T-helper 17 cell (primary cell): ENCODE data around the gene ACSS1. TPM values are rescaled to one million over a fixed set of nuclear protein-coding genes. Genes with fewer than 3 reads are reported as not detected.
A peak's percentile ranks its signal among the peaks of the same experiment; 100 is the strongest.

ENCODE experiments used
- ATAC-seq: fragments of 150-1000 bp; cut with Tn5 transposase; 2 replicates; pipeline ENCODE4 v1.10.0; 2021; ENCODE audit warnings: mild to moderate bottlenecking, moderate library complexity
- DNase-seq, 3 donors: peaks; one replicate each; pipeline versions ENCODE4 v3.0.0 to v3.0.0-alpha.2; 2020 to 2021
- H3K9me3 ChIP-seq: one replicate; pipeline ENCODE4 v1.7.0; 2013; ENCODE audit warnings: low read length, mild to moderate bottlenecking; ENCODE audit not compliant: control insufficient read depth, poor library complexity, severe bottlenecking
- H3K27ac Mint-ChIP-seq: one replicate; pipeline ENCODE4 v1.8.0; 2022; ENCODE audit warnings: mild to moderate bottlenecking, moderate library complexity, mixed read lengths
- H3K27me3 Mint-ChIP-seq: one replicate; pipeline ENCODE4 v1.8.0; 2022; ENCODE audit warnings: mixed read lengths
- H3K36me3 Mint-ChIP-seq: one replicate; pipeline ENCODE4 v1.8.0; 2022; ENCODE audit warnings: low read depth, mixed read lengths
- H3K4me1 Mint-ChIP-seq: one replicate; pipeline ENCODE4 v1.8.0; 2022; ENCODE audit warnings: mild to moderate bottlenecking, mixed read lengths
- H3K4me3 Mint-ChIP-seq: one replicate; pipeline ENCODE4 v1.8.0; 2022; ENCODE audit warnings: mild to moderate bottlenecking, moderate library complexity, mixed read lengths
- total RNA-seq, 4 donors: library from RNA in 2 of 4; stranded (reverse) in 2 of 4; gene quantifications; one replicate each; pipeline ENCODE4 v1.2.3 and lab custom pipeline; 2022 to 2026

Gene ACSS1
- total RNA-seq, 2 donors from 2014 or later: 33.1 to 34.0 TPM

DNA sequence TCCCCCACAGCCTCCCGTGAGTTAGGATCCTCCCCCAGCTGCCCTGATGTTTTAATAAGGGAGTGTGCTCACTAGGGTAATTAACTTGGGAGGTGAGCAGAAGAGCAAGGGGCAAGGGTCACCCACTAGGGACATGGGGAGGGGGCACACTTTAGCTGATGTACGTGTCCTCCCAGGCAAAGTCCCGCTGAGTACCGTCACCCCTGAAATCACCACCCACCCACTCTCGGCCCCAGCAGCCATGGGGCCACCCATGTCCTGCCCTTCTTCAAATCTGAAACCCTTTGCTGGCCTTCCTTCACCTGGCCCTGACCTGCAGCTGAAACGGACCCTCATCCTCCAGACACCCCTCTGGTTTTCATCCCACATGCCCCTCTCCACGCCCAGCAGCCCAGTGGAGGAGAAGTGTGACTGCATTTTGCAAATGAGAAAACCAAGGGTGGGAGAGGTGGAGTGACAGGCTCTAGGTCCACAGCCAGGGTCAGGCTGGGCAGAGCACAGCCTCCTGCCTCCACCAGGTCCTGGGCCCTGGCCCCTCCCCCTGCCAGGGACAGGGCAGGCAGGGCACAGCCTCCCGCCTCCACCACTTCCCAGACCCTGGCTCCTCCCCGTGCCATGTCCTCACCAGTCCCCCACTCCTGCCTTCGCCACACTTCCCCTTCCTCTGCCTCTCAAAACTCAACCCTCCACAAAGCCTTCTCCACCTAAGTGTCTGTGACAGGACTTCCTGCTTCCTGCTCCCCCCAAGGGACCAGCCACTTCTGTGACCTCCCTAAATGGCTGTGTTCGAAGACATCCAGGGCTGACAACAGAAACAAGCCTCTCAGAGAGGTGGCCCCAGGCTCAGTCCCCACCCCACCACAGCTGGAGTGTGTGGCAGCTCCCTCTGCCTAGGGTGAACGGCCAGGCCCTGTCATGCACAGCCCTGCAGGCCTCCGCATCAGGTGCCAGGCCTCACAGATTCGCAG lies 15.1 kb downstream of the ACSS1 start:
- Mint-ChIP-seq H3K36me3 (no peaks in the 10 kb centered on the region), H3K4me1 (peaks cover 20% of the 10 kb centered on the region), H3K27me3 (no peaks in the 10 kb centered on the region), H3K27ac (peak overlapping the region; percentile 92), H3K4me3 (peak overlapping the region; percentile 77)
- H3K9me3 ChIP-seq: no peaks in the 10 kb centered on the region
- DNase-seq (peak in 2 of 3 donors; percentile 10 to 19), ATAC-seq (peak; percentile 77)

DNA sequence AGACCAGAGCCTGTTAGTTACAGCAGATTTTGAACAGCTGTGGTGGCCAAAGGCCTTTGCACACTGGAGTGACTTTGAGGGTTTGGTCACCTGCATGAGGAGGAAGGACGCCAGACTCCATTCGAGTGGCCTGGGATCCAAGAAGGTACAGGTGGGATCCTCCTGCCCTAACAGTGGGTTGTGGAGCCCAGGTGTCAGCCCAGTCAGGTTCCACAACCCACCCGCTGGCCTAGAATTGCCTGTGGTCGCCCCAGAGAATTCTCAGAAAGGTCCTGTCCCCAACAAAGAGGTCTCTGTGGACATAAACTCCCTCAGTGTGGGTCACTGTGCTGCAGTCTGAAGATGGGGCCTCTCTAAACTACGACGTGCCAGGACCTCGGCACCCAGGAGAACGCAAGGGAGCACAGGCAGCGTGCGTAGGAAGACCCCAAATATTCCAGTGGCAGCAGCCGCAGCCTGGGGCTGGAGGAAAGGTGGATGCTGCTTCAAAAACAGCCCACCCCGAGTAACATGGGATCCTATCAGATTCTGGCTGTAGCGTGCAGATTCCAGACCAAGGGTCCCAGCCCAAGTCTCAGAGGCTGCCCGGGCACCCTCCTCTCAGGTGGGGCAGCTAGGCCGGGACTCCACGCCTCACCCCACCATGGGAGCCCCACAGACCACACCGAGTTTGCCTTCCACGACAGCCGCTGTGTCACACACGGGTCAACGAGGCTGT lies 16.0 kb downstream of the ACSS1 start:
- ATAC-seq: no peak
- peak overlapping the region; percentile 92 for H3K27ac Mint-ChIP-seq
- H3K4me1 Mint-ChIP-seq: peaks cover 25% of the 10 kb centered on the region
- DNase-seq: no peak
- no peaks in the 10 kb centered on the region for H3K9me3 ChIP-seq
- no peaks in the 10 kb centered on the region for H3K27me3 Mint-ChIP-seq
- no peak overlapping the region for H3K4me3 Mint-ChIP-seq
- no peaks in the 10 kb centered on the region for H3K36me3 Mint-ChIP-seq

DNA sequence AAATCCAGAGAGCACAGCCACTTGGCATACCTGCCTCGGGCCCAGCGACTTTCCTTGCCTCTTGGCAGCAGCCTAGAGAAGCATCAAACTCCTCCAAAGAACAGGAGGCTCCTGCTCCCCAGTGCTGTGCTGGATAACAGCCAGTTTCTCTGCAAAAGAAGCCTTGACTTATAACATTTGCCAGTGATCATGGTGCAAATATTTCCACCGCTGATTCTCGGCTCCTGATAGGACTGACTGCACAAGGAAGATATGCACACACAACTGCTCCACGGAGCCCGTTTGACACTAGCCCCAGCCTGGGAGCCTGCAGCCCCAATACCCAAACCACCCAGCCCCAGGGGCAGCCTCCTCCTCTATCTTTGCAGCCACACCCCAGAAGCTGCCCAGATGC lies 17.5 kb downstream of the ACSS1 start:
- no peaks in the 10 kb centered on the region for H3K9me3 ChIP-seq
- Mint-ChIP-seq H3K4me1 (peaks cover 37% of the 10 kb centered on the region), H3K36me3 (no peaks in the 10 kb centered on the region), H3K27me3 (no peaks in the 10 kb centered on the region), H3K4me3 (no peak overlapping the region), H3K27ac (peak overlapping the region; percentile 67)
- DNase-seq (no peak), ATAC-seq (no peak)

DNA sequence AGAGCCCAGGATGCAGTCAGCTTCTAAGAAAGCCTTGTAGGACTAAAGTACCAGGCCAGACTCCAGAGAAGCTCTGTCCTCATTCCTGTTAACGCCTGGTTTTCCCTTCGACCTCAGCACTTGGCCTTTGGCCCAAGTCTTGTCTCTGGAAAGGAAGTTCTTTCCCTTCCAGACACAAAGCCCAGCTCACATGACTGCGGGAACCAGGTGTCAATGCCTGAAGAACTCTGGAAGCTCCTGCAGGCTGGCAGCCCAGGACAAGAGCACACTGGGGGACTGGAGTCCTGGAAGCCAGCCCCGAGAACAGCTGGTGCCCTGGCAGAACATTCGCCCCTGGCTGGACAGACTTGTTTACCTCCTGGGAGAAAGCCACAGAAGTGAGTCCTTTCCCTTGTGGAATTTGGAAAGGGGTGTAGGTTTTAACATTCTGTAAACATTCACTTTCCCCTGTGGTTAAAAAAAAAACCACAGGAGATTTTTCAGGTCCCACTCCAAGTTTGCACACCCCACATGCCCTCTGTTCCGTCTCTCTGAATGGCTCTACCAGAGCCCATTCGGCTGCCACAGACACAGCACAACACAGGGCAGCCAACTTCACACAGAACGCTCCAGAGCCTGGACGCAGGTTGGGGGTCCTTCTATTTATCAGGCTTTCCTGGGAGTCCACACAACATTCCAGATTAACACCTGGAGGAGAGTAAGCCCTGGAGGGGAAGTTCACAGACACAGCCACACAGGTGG lies 18.1 kb downstream of the ACSS1 start:
- no peak for DNase-seq
- ATAC-seq: no peak
- no peaks in the 10 kb centered on the region for H3K9me3 ChIP-seq
- no peaks in the 10 kb centered on the region for H3K36me3 Mint-ChIP-seq
- peaks cover 37% of the 10 kb centered on the region for H3K4me1 Mint-ChIP-seq
- H3K4me3 Mint-ChIP-seq: no peak overlapping the region
- peak overlapping the region; percentile 67 for H3K27ac Mint-ChIP-seq
- H3K27me3 Mint-ChIP-seq: no peaks in the 10 kb centered on the region

DNA sequence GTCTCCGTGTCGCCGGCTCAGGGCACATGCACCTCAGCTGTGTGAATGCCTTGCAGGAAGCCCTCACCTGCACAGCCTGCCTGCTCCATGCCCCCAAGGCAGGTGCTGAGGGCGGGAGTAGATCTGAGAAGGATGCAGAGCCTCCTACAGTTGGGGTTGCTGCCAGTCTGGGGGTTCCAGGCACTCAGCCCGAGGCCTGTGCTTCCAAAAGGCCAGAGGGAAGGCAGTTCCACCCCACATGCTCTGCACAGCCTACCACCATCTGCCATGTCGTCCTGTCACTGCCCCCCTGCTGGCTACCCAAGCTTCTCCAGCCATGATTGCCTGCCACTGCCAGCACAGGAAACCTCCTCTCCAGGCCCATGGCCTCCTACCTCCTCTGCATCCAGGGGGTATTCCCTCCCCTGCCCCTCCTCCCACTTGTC lies 19.3 kb downstream of the ACSS1 start:
- Mint-ChIP-seq H3K27me3 (no peaks in the 10 kb centered on the region), H3K4me1 (peaks cover 35% of the 10 kb centered on the region), H3K36me3 (no peaks in the 10 kb centered on the region), H3K4me3 (no peak overlapping the region), H3K27ac (peak overlapping the region; percentile 67)
- ATAC-seq (no peak), DNase-seq (no peak)
- no peaks in the 10 kb centered on the region for H3K9me3 ChIP-seq

DNA sequence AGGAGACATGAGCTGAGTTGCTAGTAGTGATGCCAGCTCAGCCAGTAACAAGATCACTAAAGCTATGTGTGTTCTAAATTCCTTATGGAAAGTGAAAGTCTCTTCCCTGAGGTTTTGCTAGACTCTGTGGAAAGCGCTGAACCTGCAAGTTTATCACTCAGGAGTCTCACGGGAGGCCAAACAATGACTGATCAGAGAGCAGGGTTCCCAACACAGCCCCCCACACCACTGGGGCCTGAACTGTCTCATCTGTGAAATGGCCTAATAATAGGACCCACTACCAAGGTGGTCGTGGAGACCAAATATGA lies 19.9 kb downstream of the ACSS1 start:
- Mint-ChIP-seq H3K27ac (peak overlapping the region; percentile 96), H3K4me3 (no peak overlapping the region), H3K4me1 (peaks cover 35% of the 10 kb centered on the region), H3K36me3 (no peaks in the 10 kb centered on the region), H3K27me3 (no peaks in the 10 kb centered on the region)
- ATAC-seq (no peak), DNase-seq (no peak)
- no peaks in the 10 kb centered on the region for H3K9me3 ChIP-seq

DNA sequence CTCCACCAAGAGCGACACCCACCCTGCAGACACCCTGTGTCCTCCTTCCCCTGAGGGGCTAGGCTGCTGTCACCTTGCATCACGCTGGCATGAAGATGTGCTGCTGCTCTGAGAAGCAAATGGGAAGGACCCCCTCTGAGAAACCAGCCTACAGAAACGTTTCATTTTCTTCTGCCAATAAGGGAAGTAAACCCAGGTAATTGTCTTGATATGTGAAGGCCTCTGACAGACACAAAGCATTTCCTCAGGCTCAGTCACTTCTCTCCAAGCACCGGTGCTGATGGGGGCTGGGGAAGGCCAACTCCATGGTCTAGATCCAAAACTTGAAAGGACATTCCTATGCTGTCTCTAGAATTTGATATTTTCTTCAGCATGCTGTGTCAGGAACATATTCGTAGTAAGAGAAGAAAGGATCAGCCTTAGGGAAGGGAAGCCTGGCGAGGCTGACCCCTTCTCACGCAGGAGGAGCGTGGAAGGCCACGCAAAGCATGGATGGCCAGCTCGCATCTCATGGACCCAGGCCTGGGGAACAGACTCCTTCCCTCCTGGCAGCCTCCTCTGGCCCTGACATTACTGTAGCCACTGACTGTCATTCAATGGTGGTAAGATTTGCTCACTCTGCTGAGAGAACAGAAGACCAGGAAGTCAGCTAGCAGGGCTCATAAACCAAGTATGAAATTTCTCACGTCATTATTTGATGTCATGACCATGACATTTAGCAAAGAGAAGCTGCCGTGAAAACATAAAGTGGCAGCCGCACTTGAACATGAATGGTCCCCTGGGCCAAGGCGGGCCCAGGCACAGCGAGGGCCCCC lies 20.4 kb downstream of the ACSS1 start:
- Mint-ChIP-seq H3K36me3 (no peaks in the 10 kb centered on the region), H3K27ac (peak overlapping the region; percentile 96), H3K4me1 (peaks cover 29% of the 10 kb centered on the region), H3K27me3 (no peaks in the 10 kb centered on the region), H3K4me3 (peak overlapping the region; percentile 9)
- H3K9me3 ChIP-seq: no peaks in the 10 kb centered on the region
- DNase-seq: no peak
- ATAC-seq: no peak

DNA sequence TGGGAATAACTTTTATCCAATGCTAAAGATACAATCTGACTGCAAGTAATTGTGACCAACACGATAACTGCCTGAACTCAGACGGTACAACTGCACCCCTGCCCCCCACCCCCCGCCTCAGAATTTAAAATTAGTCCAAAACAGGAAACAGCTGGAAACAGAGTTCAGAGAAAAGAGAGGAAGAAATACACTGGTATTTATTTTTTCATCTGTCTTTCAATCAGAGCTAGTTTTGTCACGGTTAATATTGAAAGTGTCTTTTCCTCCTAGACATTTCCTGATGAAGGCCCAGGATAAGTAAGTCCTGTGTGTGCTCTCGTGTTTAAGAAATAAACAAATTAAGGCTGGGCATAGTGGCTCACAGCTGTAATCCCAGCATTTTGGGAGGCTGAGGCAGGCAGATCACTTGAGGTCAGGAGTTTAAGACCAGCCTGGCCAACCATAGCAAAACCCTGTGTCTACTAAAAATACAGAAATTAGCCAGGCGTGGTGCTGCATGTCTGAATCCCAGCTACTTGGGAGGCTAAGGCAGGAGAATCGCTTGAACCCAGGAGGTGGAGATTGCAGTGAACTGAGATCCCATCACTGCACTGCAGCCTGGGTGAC lies 21.5 kb downstream of the ACSS1 start:
- H3K27me3 Mint-ChIP-seq: no peaks in the 10 kb centered on the region
- H3K9me3 ChIP-seq: no peaks in the 10 kb centered on the region
- H3K4me3 Mint-ChIP-seq: peak overlapping the region; percentile 70
- peaks cover 30% of the 10 kb centered on the region for H3K4me1 Mint-ChIP-seq
- peak overlapping the region; percentile 96 for H3K27ac Mint-ChIP-seq
- H3K36me3 Mint-ChIP-seq: no peaks in the 10 kb centered on the region
- DNase-seq (no peak), ATAC-seq (no peak)

DNA sequence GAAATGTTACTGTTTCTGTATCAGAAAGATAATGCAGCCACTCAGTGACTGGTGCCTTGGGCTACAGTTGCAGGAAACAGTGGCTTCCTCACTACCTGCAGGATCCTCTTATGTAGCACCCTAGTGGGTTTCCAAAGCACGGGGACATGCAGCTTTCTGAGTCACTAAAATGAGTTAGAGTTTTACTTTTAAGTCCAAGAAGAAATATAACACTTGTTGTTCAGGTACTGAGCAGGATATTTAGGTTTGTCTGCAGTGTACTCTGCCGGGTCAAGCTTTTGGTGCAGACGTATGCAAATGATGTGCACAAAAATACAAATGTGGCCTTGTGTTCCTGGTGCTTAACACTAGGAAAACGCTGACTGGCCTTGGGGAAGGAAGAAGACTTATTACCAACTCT lies 22.0 kb downstream of the ACSS1 start:
- H3K4me1 Mint-ChIP-seq: peaks cover 30% of the 10 kb centered on the region
- peak overlapping the region; percentile 25 for H3K4me3 Mint-ChIP-seq

DNA sequence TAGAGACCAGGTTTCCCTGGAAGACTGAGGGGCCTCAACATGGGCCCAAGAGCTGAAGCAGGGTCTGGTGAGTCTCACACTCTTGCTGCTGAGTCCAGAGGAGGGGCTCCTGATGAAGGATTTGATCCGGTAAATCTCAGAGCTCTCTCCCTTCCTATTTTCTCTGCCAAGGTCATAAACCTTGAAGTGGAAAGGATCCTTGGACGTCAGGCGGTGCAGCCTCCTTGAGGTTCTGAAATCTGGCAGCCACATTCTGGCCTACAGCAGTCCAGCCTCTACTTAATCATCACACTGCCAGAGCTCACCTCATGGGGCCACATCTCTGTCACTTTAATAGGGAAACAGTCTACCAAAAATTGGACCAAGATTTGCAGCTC lies 24.0 kb downstream of the ACSS1 start:
- peaks cover 4% of the 10 kb centered on the region for H3K36me3 Mint-ChIP-seq
- ATAC-seq (no peak), DNase-seq (no peak)
- peak overlapping the region; percentile 57 for H3K27ac Mint-ChIP-seq
- no peak overlapping the region for H3K4me3 Mint-ChIP-seq
- H3K27me3 Mint-ChIP-seq: no peaks in the 10 kb centered on the region
- no peaks in the 10 kb centered on the region for H3K9me3 ChIP-seq
- peaks cover 39% of the 10 kb centered on the region for H3K4me1 Mint-ChIP-seq

More for the DNA sequence above, 22.0 kb downstream of the ACSS1 start:
- Mint-ChIP-seq H3K36me3 (no peaks in the 10 kb centered on the region), H3K27me3 (no peaks in the 10 kb centered on the region), H3K27ac (peak overlapping the region; percentile 96)
- H3K9me3 ChIP-seq: no peaks in the 10 kb centered on the region
- no peak for DNase-seq
- no peak for ATAC-seq

DNA sequence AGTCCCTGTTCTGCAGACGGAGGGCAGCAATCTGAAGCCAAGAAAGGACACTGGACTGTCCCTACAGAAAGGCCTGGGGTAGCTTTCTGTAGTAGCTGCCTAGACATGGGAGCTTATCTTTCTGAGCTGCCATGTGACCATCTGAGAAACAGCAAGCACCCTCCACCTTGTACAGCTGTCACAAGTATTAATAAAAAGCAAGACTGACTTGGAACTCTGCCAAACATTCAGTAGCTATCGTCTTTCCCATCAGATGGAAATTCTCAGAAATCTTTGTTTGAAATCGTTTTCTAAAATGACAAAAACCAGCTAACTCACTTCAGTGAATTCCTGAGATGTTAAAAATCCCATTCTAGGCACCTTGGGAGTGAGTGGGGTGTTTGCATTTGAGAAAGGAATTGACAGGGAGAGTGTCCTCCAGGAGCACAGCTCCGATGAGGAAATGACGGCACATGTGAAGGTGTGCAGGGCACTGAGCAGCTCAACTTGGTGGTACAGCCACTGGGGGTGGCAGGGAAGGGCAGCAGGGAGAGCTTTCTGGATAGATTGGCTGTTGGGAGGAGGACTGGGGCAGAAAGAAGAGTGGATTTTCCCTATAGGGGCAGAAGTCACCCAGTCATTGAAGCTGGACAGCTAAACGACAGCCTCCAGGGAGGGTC lies 24.5 kb downstream of the ACSS1 start:
- peak overlapping the region; percentile 57 for H3K27ac Mint-ChIP-seq
- ATAC-seq: no peak

More for the DNA sequence above, 24.5 kb downstream of the ACSS1 start:
- Mint-ChIP-seq H3K36me3 (peaks cover 4% of the 10 kb centered on the region), H3K4me3 (no peak overlapping the region), H3K27me3 (no peaks in the 10 kb centered on the region), H3K4me1 (peaks cover 35% of the 10 kb centered on the region)
- H3K9me3 ChIP-seq: no peaks in the 10 kb centered on the region
- DNase-seq: no peak
